Left kidney (tissue), 2 donors: ENCODE data around the gene BEND3. TPM values are rescaled to one million over a fixed set of nuclear protein-coding genes. Genes with fewer than 3 reads are reported as not detected.
"Not testable (repeated sequence)": the region's sequence is repeated elsewhere in the genome, so short reads cannot be mapped to it uniquely, and the experiment has no call there.

ENCODE experiments used
- DNase-seq: peaks from one replicate; pipeline ENCODE4 v3.0.0-alpha.2; 2013
- polyA plus RNA-seq: library from polyadenylated mRNA; unstranded; fragments of 120-200 nt; gene quantifications from one replicate; pipeline ENCODE4 v1.2.1, GENCODE V29; 2013; ENCODE audit not compliant: insufficient read length

The BEND3 gene
- polyA plus RNA-seq, 1 donor, result 10.4 TPM

GRCh38 chr6:107045826-107046675 is 69.3 kb downstream of the BEND3 start:
- peak; percentile 63 for DNase-seq

DNA sequence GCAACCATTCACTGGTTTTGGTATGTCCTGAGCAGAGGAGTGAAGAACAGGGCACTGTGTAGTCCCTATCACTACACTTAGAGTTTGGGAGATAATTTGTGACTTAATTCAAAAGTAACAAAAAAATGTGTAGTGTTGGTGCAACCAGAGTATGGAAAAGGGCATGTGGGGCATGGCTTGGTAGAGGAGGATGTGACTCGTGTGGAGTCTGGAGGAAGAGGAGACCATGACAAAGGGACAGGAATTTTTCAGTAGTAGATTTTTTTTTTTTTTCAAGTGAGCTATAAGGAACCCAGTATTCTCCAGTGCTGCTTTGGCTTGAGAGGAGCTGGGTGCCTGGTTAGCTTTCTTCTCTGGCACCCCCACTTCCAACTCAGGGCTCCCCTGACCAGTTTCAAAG is 82.2 kb downstream of the BEND3 start:
- no peak for DNase-seq

GRCh38 chr6:107032051-107032450 is 83.3 kb downstream of the BEND3 start:
- no peak for DNase-seq

DNA sequence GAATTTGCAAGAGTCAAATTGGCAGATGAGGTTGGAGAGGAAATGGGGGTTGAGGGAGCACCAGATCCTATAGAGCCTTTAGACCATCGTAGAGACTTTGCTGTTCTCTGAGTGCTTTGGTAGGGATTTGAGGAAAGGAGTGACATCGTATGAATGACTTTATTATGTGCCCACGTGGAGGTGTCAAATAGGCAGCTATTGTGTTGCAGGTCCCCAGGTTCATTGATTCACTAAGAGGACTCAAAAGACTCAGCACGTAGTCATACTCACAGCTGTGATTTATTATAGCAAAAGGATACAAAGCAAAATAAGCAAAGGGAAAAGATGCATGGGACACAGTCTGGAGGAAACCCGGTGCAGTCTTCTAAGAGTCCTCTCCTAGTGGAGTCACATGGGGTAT is 85.2 kb downstream of the BEND3 start:
- DNase-seq, result no peak

DNA sequence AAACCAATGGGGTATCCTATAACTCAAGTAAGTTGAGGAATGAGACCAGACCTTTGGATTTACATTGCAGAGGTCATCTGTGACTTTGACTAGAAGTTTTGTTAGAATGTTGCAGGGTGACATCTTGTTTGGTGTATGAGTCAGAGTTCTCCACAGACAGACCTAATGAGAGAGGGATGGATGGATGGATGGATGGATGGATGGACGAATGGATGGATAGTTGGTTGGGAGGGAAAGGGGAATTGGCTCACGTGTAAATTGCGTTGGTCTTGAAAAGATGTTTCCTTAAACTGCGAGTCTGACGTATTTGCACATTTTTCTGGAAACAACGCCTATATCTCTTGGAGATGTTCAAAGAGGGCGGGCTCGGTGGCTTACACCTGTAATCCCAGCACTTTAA is 88.3 kb downstream of the BEND3 start:
- DNase-seq, result no peak

- DNase-seq, result no peak
Measured at GRCh38 chr6:107021446-107022185, 93.7 kb downstream of the BEND3 start.

DNA sequence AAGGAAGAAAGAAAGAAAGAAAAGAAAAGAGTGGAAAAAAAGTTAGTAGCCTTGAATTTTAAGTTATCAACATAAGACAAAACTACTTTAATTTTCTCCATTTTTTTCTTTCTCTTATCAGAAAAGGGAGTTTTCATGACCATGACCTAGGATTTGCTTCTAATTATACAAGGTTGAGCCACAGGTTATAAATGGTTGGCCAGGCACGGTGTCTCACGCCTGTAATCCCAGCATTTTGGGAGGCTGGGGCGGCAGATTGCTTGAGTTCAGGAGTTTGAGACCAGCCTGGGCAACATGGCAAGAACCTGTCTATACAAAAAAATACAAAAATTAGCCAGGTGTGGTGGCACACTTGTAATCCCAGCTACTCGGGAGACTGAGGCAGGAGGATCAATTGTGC is 95.1 kb downstream of the BEND3 start:
- DNase-seq, result no peak

GRCh38 chr6:107019628-107020027 is 95.7 kb downstream of the BEND3 start:
- not testable (repeated sequence) for DNase-seq

GRCh38 chr6:107019047-107019446 is 96.3 kb downstream of the BEND3 start:
- DNase-seq, result no peak

Other genes with a start within 250 kb of the BEND3 start
- gene CD24, start 140.8 kb downstream of the BEND3 start, polyA plus RNA-seq, result 1,102 TPM
- gene MTRES1, start 87.3 kb downstream of the BEND3 start, polyA plus RNA-seq, result 45.3 TPM